ENCODE data around the gene TESK2. TPM values are rescaled to one million over a fixed set of nuclear protein-coding genes. Genes with fewer than 3 reads are reported as not detected.

The TESK2 gene
- polyA plus RNA-seq, 1 of the 3 experiments (the other 2 are of a cell fraction) = 1.3 TPM

GRCh38 chr1:45510972-45511527, 20.1 kb upstream of the TESK2 start:
- Histone ChIP-seq H3K27ac (ENCODE audit: low read depth in 2 of 2, low read length in 1 of 2) (no peak overlapping the region), H2AFZ (ENCODE audit: low read depth) (no peak overlapping the region), H3K36me3 (replicated peaks in 1 of 2; ENCODE audit: control insufficient read depth in 1 of 2, insufficient read depth in 2 of 2, low read length in 1 of 2) (peaks cover 62 to 63% of the 10 kb centered on the region in 2 experiments), H3K4me2 (no peak overlapping the region), H3K4me3 (ENCODE audit: low read depth in 2 of 2, low read length in 1 of 2) (no peak overlapping the region), H3K9me3 (no peaks in the 10 kb centered on the region), H3K9ac (no peak overlapping the region), H3F3A (replicated peaks; ENCODE audit: insufficient read depth) (peaks cover 31% of the 10 kb centered on the region), H4K20me1 (ENCODE audit: insufficient read depth) (peaks cover 9% of the 10 kb centered on the region; the same call in 1 of the 2 replicates), H3K9me2 (no peaks in the 10 kb centered on the region), H3K4me1 (ENCODE audit: control insufficient read depth in 1 of 2, insufficient read depth in 2 of 2, low read depth in 1 of 2, low read length in 1 of 2) (no peaks in the 10 kb centered on the region), H3K79me2 (ENCODE audit: insufficient read depth) (peaks cover 22% of the 10 kb centered on the region), H3K27me3 (ENCODE audit: insufficient read depth) (no peaks in the 10 kb centered on the region)
- TF ChIP-seq NRF1 (IDR thresholded peaks at IDR 0.05; ENCODE audit: low read depth, low read length) (no peak), CHD2 (IDR thresholded peaks at IDR 0.05; ENCODE audit: low read length, partially characterized antibody) (no peak), EZH2phosphoT487 (IDR thresholded peaks at IDR 0.05; ENCODE audit: borderline replicate concordance, low read depth) (no peak), CTCF (IDR thresholded peaks at IDR 0.05) (no peak), REST (IDR thresholded peaks at IDR 0.05; ENCODE audit: low read depth, low read length) (no peak), GABPA (IDR thresholded peaks at IDR 0.05; ENCODE audit: low read depth) (no peak), GATA2 (CRISPR knock-in tag; IDR thresholded peaks at IDR 0.05) (no peak), TEAD4 (IDR thresholded peaks at IDR 0.05; ENCODE audit: borderline replicate concordance, insufficient read depth) (no peak), MEF2A (IDR thresholded peaks at IDR 0.05; ENCODE audit: borderline replicate concordance, low read depth) (no peak), RFX5 (IDR thresholded peaks at IDR 0.05; ENCODE audit: low read length) (no peak), MAX (IDR thresholded peaks at IDR 0.05; ENCODE audit: low read depth) (no peak)
- POLR2A ChIA-PET = interaction anchor here (0.9 to 3.2 kb wide), 3 partner anchors 10 to 72 kb away, joined by 3 to 29 read pairs (median 3); partner anchors contain the start of gene PRDX1
- WGBS (ENCODE audit: low lambda C conversion rate) = 95% methylated on average over 4 of the region's 4 CpGs
- CTCF ChIA-PET = interaction anchor here (1.2 to 8.4 kb wide), 7 partner anchors 11 to 63 kb away, joined by 3 to 164 read pairs (median 17); partner anchors contain the start of genes AKR1A1, CCDC163, MMACHC and TESK2
- no peak for DNase-seq
